Body of pancreas (tissue), 4 donors: ENCODE results near the gene FAM131C.

Experiments used
- POLR2A ChIP-seq, 3 donors: fragments of 450-650 bp; IDR thresholded peaks; one replicate each; pipeline ENCODE4 v1.6.1; 2016; ENCODE audit warnings: antibody characterized with exemption in 3 of 3, mild to moderate bottlenecking in 2 of 3
- TF ChIP-seq, protein P1 (sequence below), 7 experiments: fragments of 450-650 bp in 4 of 7; fragments of 200-600 bp in 3 of 7; sonication (generic) in 3 of 7; IDR thresholded peaks; one replicate each; pipeline ENCODE4 v1.5.1; 2016 to 2019; ENCODE audit warnings: antibody characterized with exemption in 7 of 7

DNA sequence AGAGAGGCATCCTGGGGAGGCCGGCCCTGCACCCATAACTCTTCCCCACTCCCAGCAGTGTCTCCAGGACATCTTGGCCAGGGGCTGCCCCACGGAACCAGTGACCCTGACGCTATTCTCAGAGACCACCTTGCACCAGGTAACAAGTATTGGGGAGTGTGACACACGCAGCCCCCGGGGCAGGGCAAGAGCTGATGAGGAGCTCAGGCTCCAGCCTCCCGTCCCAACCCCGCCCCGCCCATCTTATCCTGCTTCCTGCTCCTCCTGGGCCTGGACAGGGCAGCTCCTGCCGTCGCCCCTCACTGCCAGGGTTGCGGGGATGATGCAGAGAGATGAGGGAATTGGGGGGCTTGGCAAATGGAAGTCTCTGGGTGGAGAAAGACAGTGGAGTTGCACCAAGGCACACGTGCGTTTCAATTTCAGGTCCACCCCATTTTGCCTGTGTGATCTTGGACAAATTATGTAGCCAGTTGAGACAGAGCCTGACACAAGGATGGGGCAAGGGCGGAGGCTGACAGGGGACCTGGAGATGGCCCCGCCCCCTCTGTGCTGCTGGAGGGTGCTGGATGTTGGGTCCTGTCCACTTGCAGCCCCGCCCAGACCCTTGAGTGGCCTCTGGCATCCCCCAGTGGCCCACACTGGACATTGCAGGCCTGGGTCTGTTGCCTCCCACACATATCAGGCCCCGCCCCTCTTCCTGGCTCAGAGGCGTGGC lies 40.9 kb downstream of the FAM131C start:
- TF ChIP-seq, protein P1, sequence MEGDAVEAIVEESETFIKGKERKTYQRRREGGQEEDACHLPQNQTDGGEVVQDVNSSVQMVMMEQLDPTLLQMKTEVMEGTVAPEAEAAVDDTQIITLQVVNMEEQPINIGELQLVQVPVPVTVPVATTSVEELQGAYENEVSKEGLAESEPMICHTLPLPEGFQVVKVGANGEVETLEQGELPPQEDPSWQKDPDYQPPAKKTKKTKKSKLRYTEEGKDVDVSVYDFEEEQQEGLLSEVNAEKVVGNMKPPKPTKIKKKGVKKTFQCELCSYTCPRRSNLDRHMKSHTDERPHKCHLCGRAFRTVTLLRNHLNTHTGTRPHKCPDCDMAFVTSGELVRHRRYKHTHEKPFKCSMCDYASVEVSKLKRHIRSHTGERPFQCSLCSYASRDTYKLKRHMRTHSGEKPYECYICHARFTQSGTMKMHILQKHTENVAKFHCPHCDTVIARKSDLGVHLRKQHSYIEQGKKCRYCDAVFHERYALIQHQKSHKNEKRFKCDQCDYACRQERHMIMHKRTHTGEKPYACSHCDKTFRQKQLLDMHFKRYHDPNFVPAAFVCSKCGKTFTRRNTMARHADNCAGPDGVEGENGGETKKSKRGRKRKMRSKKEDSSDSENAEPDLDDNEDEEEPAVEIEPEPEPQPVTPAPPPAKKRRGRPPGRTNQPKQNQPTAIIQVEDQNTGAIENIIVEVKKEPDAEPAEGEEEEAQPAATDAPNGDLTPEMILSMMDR (IDR thresholded peaks at IDR 0.05), result peak; percentile 87 to 97 (median 96)
- no peak for TF ChIP-seq POLR2A (IDR thresholded peaks at IDR 0.05)
